ENCODE results near the gene TRPC4AP.
A peak's percentile ranks its signal among the peaks of the same experiment; 100 is the strongest.
"Not testable (repeated sequence)": the region's sequence is repeated elsewhere in the genome, so short reads cannot be mapped to it uniquely, and the experiment has no call there.

Gene TRPC4AP, protein sequence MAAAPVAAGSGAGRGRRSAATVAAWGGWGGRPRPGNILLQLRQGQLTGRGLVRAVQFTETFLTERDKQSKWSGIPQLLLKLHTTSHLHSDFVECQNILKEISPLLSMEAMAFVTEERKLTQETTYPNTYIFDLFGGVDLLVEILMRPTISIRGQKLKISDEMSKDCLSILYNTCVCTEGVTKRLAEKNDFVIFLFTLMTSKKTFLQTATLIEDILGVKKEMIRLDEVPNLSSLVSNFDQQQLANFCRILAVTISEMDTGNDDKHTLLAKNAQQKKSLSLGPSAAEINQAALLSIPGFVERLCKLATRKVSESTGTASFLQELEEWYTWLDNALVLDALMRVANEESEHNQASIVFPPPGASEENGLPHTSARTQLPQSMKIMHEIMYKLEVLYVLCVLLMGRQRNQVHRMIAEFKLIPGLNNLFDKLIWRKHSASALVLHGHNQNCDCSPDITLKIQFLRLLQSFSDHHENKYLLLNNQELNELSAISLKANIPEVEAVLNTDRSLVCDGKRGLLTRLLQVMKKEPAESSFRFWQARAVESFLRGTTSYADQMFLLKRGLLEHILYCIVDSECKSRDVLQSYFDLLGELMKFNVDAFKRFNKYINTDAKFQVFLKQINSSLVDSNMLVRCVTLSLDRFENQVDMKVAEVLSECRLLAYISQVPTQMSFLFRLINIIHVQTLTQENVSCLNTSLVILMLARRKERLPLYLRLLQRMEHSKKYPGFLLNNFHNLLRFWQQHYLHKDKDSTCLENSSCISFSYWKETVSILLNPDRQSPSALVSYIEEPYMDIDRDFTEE

GRCh38 chr20:35092524-35093266 lies at the start of gene TRPC4AP:
Gene TRPC4AP (minus strand): TSS chr20:35092807. CDS start chr20:35092781, 26 bp downstream.
- DNase-seq (ENCODE audit: low read depth in 2 of 2), result peak; percentile 76 to 79

GRCh38 chr20:35135867-35136586 lies 43.4 kb upstream of the TRPC4AP start:
- DNase-seq (ENCODE audit: low read depth in 2 of 2), result no peak

DNA sequence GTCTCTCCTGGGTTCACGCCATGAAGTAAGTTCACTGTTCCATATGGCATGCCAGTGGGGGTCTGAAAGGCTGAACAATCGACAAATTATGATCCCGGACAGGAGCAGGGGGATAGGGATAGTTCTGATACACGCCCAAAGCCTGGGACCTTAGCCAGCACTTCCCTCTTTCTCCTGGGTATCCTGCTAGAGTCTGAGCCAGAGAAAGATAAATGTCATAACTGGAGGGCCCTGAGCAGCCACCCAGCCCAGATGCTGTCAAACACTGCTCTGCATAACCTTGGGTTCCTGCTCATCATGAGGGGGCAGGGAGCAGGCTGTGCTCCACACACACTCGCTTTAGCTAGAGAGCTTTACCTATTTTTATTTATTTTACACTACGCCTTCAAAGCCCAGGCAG lies 42.3 kb upstream of the TRPC4AP start:
- no peak for DNase-seq (ENCODE audit: low read depth in 2 of 2)

- DNase-seq (ENCODE audit: low read depth in 2 of 2), result no peak
Measured at GRCh38 chr20:35134472-35134871, 41.9 kb upstream of the TRPC4AP start.

GRCh38 chr20:35133735-35134134 lies 41.1 kb upstream of the TRPC4AP start:
- DNase-seq (ENCODE audit: low read depth in 2 of 2), result no peak

GRCh38 chr20:35133031-35133430 lies 40.4 kb upstream of the TRPC4AP start:
- DNase-seq (ENCODE audit: low read depth in 2 of 2), result no peak

GRCh38 chr20:35131934-35132333 lies 39.3 kb upstream of the TRPC4AP start:
- DNase-seq (ENCODE audit: low read depth in 2 of 2), result no peak

- no peak for DNase-seq (ENCODE audit: low read depth in 2 of 2)
Measured at GRCh38 chr20:35129647-35130069, 37.1 kb upstream of the TRPC4AP start.

DNA sequence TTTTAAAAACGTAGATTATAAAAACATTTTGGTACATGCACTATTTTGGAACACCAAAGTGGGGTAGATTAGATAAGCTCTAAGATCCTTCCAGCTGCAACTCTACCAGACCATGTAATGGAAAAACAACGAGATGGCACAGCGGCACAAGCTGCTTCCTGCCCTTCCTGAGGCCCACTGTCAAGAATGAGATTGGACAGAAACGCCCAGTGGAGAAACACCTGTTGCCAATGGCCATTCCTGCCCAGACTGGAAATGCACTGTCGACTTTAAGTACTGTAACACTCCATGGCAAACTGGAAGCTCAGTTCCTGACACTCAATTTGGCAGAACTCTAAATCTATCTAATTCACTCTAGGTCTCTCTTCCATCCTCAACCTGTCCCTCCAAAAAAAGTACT lies 33.1 kb upstream of the TRPC4AP start:
- no peak for DNase-seq (ENCODE audit: low read depth in 2 of 2)

- DNase-seq (ENCODE audit: low read depth in 2 of 2), result no peak
Measured at GRCh38 chr20:35122756-35123405, 30.3 kb upstream of the TRPC4AP start.

GRCh38 chr20:35121186-35121585 lies 28.6 kb upstream of the TRPC4AP start:
- DNase-seq (ENCODE audit: low read depth in 2 of 2), result no peak

DNA sequence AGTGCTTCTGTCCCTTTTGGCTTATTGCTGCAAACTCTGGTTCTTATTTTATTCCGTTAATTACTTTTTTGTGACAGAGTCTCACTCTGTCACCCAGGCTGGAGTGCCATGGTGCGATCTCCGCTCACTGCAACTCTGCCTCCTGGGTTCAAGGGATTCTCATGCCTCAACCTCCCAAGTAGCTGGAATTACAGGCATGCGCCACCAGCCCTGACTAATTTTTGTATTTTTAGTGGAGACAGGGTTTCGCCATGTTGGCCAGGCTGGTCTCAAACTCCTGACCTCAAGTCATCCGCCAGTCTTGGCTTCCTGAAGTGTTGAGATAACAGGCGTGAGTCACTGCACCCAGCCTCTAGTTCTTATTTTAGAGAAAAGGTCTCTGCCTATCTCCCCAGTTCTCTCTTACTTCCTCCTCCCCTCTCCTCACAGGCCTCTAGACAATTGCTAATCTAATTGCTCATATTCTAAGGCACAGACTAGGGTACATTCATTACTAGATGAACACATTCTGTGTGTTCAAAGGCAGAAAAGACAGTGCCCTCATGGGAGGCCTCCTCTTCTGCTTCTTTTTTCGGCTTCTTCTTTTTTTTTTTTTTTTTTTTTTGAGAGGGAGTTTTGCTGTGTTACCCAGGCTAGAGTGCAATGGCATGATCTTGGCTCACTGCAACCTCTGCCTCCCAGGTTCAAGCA lies 27.6 kb upstream of the TRPC4AP start:
- no peak for DNase-seq (ENCODE audit: low read depth in 2 of 2)

DNA sequence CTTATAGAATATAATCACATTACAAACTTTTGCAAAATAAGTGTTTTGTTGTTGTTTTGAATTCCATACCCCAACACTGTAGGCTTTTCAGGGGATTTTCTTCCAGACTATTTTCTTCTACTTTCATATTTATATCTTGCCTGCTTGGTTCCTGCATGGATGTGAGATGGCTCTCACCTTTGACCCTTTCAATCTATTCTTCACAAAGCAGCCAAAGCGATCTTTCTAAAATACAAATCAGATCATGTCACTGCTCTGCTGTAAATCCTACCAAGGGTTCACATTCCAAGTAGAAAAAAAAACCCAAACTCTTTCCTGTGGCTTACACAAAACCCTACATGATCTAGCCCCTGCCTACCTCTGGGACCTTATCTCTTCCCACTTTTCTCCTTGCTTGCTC lies 25.0 kb upstream of the TRPC4AP start:
- no peak for DNase-seq (ENCODE audit: low read depth in 2 of 2)

- no peak for DNase-seq (ENCODE audit: low read depth in 2 of 2)
Measured at GRCh38 chr20:35117196-35117595, 24.6 kb upstream of the TRPC4AP start.

GRCh38 chr20:35116258-35116657 lies 23.7 kb upstream of the TRPC4AP start:
- DNase-seq (ENCODE audit: low read depth in 2 of 2), result no peak

GRCh38 chr20:35115606-35116005 lies 23.0 kb upstream of the TRPC4AP start:
- DNase-seq (ENCODE audit: low read depth in 2 of 2), result no peak

GRCh38 chr20:35112276-35112675 lies 19.7 kb upstream of the TRPC4AP start:
- DNase-seq (ENCODE audit: low read depth in 2 of 2), result not testable (repeated sequence)

DNA sequence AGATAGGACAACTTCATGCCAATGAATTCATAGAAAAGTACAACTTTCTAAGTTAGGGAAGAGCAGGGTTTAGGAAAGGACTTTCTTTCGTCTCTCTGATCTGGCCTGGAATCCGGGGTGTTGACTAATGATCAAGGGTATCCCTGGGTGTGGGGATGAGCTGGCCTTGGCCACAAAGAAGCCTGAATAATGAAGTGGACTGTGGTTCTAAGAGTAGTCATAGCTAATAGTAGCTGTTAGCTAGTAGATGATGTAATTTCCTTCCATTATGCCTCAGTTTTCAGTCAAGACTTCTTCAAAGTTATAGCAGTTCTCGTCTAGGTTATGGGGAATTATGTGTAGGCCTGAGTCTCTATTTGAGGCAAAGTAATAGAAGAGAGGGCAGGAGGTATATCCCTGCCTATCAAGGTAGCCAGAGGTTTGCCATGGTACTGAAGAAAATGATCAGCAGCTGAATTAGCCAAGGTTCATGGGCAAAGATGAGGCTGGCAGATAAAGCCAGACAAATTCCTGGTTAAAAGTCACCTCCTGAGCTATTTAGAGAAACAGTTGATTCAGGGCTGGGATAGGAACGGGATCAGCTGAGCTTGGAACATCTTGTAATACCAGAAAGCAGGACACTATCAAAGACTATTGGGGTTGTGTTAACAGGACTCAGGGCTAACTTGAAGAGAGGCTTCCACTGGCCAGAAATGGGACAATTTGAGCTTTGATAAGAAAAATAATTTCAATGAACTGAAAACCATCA lies 18.7 kb upstream of the TRPC4AP start:
- no peak for DNase-seq (ENCODE audit: low read depth in 2 of 2)

DNA sequence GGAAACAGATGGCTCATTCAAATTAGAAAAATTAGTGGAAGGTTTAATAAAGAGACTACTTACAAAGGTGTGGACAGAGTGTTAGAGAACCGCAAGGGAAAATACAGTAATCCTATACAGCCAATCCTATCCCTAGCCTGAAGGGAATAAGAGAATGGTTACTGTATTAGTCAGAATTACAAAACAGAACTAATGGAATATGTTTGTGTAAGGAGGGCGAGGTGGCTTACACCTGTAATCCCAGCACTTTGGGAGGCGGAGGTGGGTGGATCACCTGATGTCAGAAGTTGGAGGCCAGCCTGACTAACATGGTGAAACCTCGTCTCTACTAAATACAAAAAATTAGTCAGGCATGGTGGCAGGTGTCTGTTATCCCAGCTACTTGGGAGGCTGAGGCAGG lies 16.3 kb upstream of the TRPC4AP start:
- no peak for DNase-seq (ENCODE audit: low read depth in 2 of 2)
